GM12878 (cell line): ENCODE measurements around the gene DNAJB2. TPM values are rescaled to one million over a fixed set of nuclear protein-coding genes. Genes with fewer than 3 reads are reported as not detected.

Source experiments
- BACH1 ChIP-seq: fragments of 450-650 bp; IDR thresholded peaks from 2 replicates; pipeline ENCODE4 v1.6.1; 2017; ENCODE audit warnings: mild to moderate bottlenecking, borderline replicate concordance
- BMI1 ChIP-seq: fragments of 450-650 bp; IDR thresholded peaks from 2 replicates; pipeline ENCODE4 v1.6.1; 2016; ENCODE audit warnings: mild to moderate bottlenecking, moderate library complexity, borderline replicate concordance
- CBX5 ChIP-seq: sonication (generic); IDR thresholded peaks from 2 replicates; pipeline ENCODE4 v1.6.1; 2016; ENCODE audit warnings: low read depth, moderate library complexity, mild to moderate bottlenecking, inconsistent platforms
- DPF2 ChIP-seq: fragments of 450-650 bp; IDR thresholded peaks from 2 replicates; pipeline ENCODE4 v1.6.1; 2017; ENCODE audit warnings: mild to moderate bottlenecking
- FOXK2 ChIP-seq: fragments of 450-650 bp; IDR thresholded peaks from 2 replicates; pipeline ENCODE4 v1.6.1; 2017; ENCODE audit warnings: mild to moderate bottlenecking, moderate library complexity
- FOXM1 ChIP-seq: IDR thresholded peaks from 2 replicates; pipeline ENCODE4 v1.6.1; 2012; ENCODE audit warnings: low read depth, mild to moderate bottlenecking, inconsistent platforms, low read length, moderate library complexity
- HCFC1 ChIP-seq: fragments of 150-350 bp; IDR thresholded peaks from 2 replicates; pipeline ENCODE4 v1.6.1; 2014; ENCODE audit warnings: low read length
- IKZF1 ChIP-seq: fragments of 450-650 bp; conservative IDR thresholded peaks from 2 replicates; pipeline ENCODE4 v1.6.1; 2017; ENCODE audit warnings: antibody characterized with exemption, mild to moderate bottlenecking
- JUNB ChIP-seq: IDR thresholded peaks from 2 replicates; pipeline ENCODE4 v1.6.1; 2016; ENCODE audit warnings: antibody characterized with exemption, mild to moderate bottlenecking
- JUND ChIP-seq: IDR thresholded peaks from 2 replicates; pipeline ENCODE4 v1.6.1; 2012; ENCODE audit warnings: low read depth, mild to moderate bottlenecking, low read length, improper control_type of control experiment, moderate library complexity
- KLF5 ChIP-seq: fragments of 450-650 bp; IDR thresholded peaks from 2 replicates; pipeline ENCODE4 v1.6.1; 2014; ENCODE audit warnings: mild to moderate bottlenecking; ENCODE audit not compliant: partially characterized antibody
- MYC ChIP-seq: IDR thresholded peaks from 2 replicates; pipeline ENCODE4 v1.6.1; 2011; ENCODE audit warnings: mild to moderate bottlenecking, low read length, moderate library complexity, inconsistent platforms; ENCODE audit not compliant: insufficient read depth, insufficient replicate concordance, insufficient read length, severe bottlenecking
- NFYA ChIP-seq: IDR thresholded peaks from 2 replicates; pipeline ENCODE4 v1.6.1; 2011; ENCODE audit warnings: low read depth, mild to moderate bottlenecking, low read length, improper control_type of control experiment, borderline replicate concordance
- NRF1 ChIP-seq: conservative IDR thresholded peaks from 2 replicates; pipeline ENCODE4 v1.6.1; 2011; ENCODE audit warnings: mild to moderate bottlenecking, low read depth, low read length, improper control_type of control experiment
- PML ChIP-seq: IDR thresholded peaks from 2 replicates; pipeline ENCODE4 v1.6.1; 2012; ENCODE audit warnings: low read length, inconsistent platforms
- POU2F2 ChIP-seq: IDR thresholded peaks from 3 replicates; pipeline ENCODE4 v1.6.1; 2011; ENCODE audit warnings: low read depth, mild to moderate bottlenecking, low read length, borderline replicate concordance
- RBBP5 ChIP-seq: fragments of 200-600 bp; sonication (generic); conservative IDR thresholded peaks from 2 replicates; pipeline ENCODE4 v1.6.1; 2016
- RCOR1 ChIP-seq: conservative IDR thresholded peaks from 2 replicates; pipeline ENCODE4 v1.6.1; 2012; ENCODE audit warnings: low read depth, low read length, improper control_type of control experiment
- RUNX3 ChIP-seq: IDR thresholded peaks from 2 replicates; pipeline ENCODE4 v1.6.1; 2012; ENCODE audit warnings: low read length, inconsistent platforms
- SMC3 ChIP-seq: IDR thresholded peaks from 2 replicates; pipeline ENCODE4 v1.6.1; 2011; ENCODE audit warnings: low read length, improper control_type of control experiment, borderline replicate concordance
- SUPT20H ChIP-seq: IDR thresholded peaks from 2 replicates; pipeline ENCODE4 v1.6.1; 2011; ENCODE audit warnings: low read depth, mild to moderate bottlenecking, low read length, moderate library complexity, borderline replicate concordance; ENCODE audit not compliant: control insufficient read depth
- TARDBP ChIP-seq: IDR thresholded peaks from 2 replicates; pipeline ENCODE4 v1.6.1; 2016; ENCODE audit warnings: borderline replicate concordance
- TCF7 ChIP-seq: IDR thresholded peaks from 2 replicates; pipeline ENCODE4 v1.6.1; 2014; ENCODE audit warnings: antibody characterized with exemption, borderline replicate concordance
- WRNIP1 ChIP-seq: IDR thresholded peaks from 2 replicates; pipeline ENCODE4 v1.6.1; 2011; ENCODE audit warnings: low read depth, low read length, improper control_type of control experiment, borderline replicate concordance
- polyA plus RNA-seq, 11 experiments: library from polyadenylated mRNA; depleted of rRNA in 4 of 11; unstranded in 6 of 11; stranded (reverse) in 5 of 11; fragments of >200 nt; fragmentation: Nextera tagmentation in 4 of 11; fragmentation: Illumina TruSeq in 1 of 11; extraction: Ambion mirVana in 4 of 11; extraction: Trizol in 1 of 11; gene quantifications; 1 replicate in 1 of 11; 2 replicates in 10 of 11; pipeline versions ENCODE4 v1.2.1 to v1.2.3, GENCODE V29; 2011 to 2016; ENCODE audit warnings: inconsistent platforms in 2 of 11, missing spikeins in 2 of 11, low read depth in 1 of 11
- total RNA-seq, 4 experiments: library from RNA; depleted of rRNA in 3 of 4; stranded (reverse); fragments of >200 nt in 3 of 4; fragmentation: Illumina TruSeq in 1 of 4; extraction: Trizol in 1 of 4; gene quantifications; 2 replicates each; pipeline versions ENCODE4 v1.2.1 to v1.2.3, GENCODE V29; 2013 to 2021
- TF ChIP-seq, protein P1 (sequence below): fragments of 450-650 bp; IDR thresholded peaks from 2 replicates; pipeline ENCODE4 v1.6.1; 2014; ENCODE audit warnings: mild to moderate bottlenecking
- TF ChIP-seq, protein P2 (sequence below): IDR thresholded peaks from 2 replicates; pipeline ENCODE4 v1.6.1; 2012; ENCODE audit warnings: low read depth, low read length, improper control_type of control experiment
- TF ChIP-seq, protein P3 (sequence below): IDR thresholded peaks from 2 replicates; pipeline ENCODE4 v1.6.1; 2011; ENCODE audit warnings: low read depth, low read length, improper control_type of control experiment, borderline replicate concordance
- TF ChIP-seq, protein P4 (sequence below): IDR thresholded peaks from 2 replicates; pipeline ENCODE4 v1.6.1; 2011; ENCODE audit warnings: borderline replicate concordance, low read depth, mild to moderate bottlenecking, moderate library complexity, mixed read lengths, low read length; ENCODE audit not compliant: insufficient read depth; ENCODE audit errors: extremely low read length

The DNAJB2 gene
- total and polyA plus RNA-seq, 10 of the 15 experiments (the other 5 are each of a cell fraction or from before 2014, with no cell fraction given), result 0.26 to 36.5 (median 12.5) TPM

DNA sequence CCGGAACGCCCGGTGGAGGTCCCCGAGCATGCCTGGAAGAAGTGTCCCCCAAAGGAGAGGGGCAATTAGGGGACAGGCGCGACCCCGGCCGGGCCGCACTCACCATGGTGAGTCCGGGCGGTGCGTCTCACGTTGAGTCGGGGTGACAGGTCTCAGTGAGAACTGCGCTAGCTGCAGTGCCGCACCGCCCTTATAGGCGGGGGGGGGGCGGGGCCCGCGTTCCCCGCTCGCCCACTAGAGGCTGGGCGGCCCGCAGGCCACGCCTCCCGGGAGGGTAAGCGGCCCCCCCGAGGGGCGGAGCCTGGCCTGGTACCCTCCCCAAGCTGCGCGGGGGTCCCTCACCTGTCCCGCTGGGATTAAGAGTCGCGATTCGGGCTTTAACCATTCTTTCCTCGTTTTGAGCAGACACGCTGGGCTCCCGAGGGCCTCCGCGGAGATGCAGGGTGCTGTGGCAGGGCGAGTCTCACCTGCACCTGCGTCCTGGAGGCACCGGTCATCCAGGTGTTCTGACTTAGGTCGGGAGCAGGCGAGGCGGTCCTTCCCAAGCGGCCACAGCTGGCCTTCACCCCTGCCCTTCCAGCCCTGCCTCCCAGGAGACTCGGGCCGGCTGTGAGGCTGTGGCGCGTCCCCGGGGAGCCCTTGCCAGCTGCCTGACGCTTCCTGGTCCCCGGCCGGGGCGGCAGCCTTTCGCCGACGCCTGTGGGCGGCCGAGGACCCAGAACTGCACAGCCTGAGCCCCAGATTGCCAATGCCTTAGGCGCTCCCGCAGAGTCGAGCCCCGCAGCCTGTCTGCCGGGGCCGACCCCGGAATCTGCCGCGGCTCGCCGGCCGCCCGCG lies 25.2 kb upstream of the DNAJB2 start, which contains the start of gene TUBA4A (continued):
- TF ChIP-seq, protein P1, sequence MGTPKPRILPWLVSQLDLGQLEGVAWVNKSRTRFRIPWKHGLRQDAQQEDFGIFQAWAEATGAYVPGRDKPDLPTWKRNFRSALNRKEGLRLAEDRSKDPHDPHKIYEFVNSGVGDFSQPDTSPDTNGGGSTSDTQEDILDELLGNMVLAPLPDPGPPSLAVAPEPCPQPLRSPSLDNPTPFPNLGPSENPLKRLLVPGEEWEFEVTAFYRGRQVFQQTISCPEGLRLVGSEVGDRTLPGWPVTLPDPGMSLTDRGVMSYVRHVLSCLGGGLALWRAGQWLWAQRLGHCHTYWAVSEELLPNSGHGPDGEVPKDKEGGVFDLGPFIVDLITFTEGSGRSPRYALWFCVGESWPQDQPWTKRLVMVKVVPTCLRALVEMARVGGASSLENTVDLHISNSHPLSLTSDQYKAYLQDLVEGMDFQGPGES, result no peak
- TF ChIP-seq WRNIP1 (no peak), TARDBP (no peak), KLF5 (peak; percentile 31), JUND (0 out of 2 replicates have a peak, but pooled peaks have one; percentile 10), POU2F2 (peak; percentile 92; the same call in 2 of the 3 replicates), RUNX3 (no peak), SUPT20H (no peak), NRF1 (no peak), DPF2 (peak; percentile 53; the same call in 1 of the 2 replicates), MYC (no peak), PML (peak; percentile 90), CBX5 (no peak), BACH1 (0 out of 2 replicates have a peak, but pooled peaks have one; percentile 36), IKZF1 (peak; percentile 61), RBBP5 (no peak), RCOR1 (no peak), HCFC1 (no peak), FOXM1 (no peak), TCF7 (no peak), SMC3 (no peak), FOXK2 (no peak), JUNB (no peak), BMI1 (no peak), NFYA (no peak)
- TF ChIP-seq, protein P2, sequence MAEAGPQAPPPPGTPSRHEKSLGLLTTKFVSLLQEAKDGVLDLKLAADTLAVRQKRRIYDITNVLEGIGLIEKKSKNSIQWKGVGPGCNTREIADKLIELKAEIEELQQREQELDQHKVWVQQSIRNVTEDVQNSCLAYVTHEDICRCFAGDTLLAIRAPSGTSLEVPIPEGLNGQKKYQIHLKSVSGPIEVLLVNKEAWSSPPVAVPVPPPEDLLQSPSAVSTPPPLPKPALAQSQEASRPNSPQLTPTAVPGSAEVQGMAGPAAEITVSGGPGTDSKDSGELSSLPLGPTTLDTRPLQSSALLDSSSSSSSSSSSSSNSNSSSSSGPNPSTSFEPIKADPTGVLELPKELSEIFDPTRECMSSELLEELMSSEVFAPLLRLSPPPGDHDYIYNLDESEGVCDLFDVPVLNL, result no peak
- TF ChIP-seq, protein P3, sequence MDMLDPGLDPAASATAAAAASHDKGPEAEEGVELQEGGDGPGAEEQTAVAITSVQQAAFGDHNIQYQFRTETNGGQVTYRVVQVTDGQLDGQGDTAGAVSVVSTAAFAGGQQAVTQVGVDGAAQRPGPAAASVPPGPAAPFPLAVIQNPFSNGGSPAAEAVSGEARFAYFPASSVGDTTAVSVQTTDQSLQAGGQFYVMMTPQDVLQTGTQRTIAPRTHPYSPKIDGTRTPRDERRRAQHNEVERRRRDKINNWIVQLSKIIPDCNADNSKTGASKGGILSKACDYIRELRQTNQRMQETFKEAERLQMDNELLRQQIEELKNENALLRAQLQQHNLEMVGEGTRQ, result no peak
- TF ChIP-seq, protein P4, sequence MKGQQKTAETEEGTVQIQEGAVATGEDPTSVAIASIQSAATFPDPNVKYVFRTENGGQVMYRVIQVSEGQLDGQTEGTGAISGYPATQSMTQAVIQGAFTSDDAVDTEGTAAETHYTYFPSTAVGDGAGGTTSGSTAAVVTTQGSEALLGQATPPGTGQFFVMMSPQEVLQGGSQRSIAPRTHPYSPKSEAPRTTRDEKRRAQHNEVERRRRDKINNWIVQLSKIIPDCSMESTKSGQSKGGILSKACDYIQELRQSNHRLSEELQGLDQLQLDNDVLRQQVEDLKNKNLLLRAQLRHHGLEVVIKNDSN, result no peak
